Endodermal cell (in vitro differentiated cells): ENCODE data around the gene ERGIC2. TPM values are rescaled to one million over a fixed set of nuclear protein-coding genes. Genes with fewer than 3 reads are reported as not detected.
"Not testable (repeated sequence)": the region's sequence is repeated elsewhere in the genome, so short reads cannot be mapped to it uniquely, and the experiment has no call there.

ENCODE experiments used
- DNase-seq: peaks from one replicate; pipeline ENCODE4 v3.0.0-alpha.2; 2017
- H3K27ac ChIP-seq: 2 replicates; pipeline ENCODE4 v1.5.1; 2013; ENCODE audit warnings: mild to moderate bottlenecking, low read depth, low read length, moderate library complexity
- H3K27me3 ChIP-seq: 2 replicates; pipeline ENCODE4 v1.6.1; 2013; ENCODE audit warnings: mild to moderate bottlenecking, low read length, moderate library complexity; ENCODE audit not compliant: insufficient read depth, control insufficient read depth, poor library complexity, severe bottlenecking
- H3K36me3 ChIP-seq: 2 replicates; pipeline ENCODE4 v1.7.0; 2013; ENCODE audit warnings: mild to moderate bottlenecking, low read length, moderate library complexity; ENCODE audit not compliant: control insufficient read depth, insufficient read depth
- H3K4me1 ChIP-seq: one replicate; pipeline ENCODE4 v1.7.0; 2013; ENCODE audit warnings: low read length; ENCODE audit not compliant: control insufficient read depth, insufficient read depth
- H3K4me3 ChIP-seq: 2 replicates; pipeline ENCODE4 v1.5.1; 2013; ENCODE audit warnings: mild to moderate bottlenecking, low read length, moderate library complexity
- H3K9ac ChIP-seq: 2 replicates; pipeline ENCODE4 v1.6.1; 2013; ENCODE audit warnings: mild to moderate bottlenecking, low read length, moderate library complexity; ENCODE audit not compliant: poor library complexity, severe bottlenecking; ENCODE audit errors: extremely low read depth
- H3K9me3 ChIP-seq: 2 replicates; pipeline ENCODE4 v1.6.1; 2013; ENCODE audit warnings: mild to moderate bottlenecking, low read length, moderate library complexity; ENCODE audit not compliant: control insufficient read depth
- H3K27ac Mint-ChIP-seq: 2 replicates; pipeline ENCODE4 v1.8.0; 2020; ENCODE audit warnings: mixed read lengths
- H3K27me3 Mint-ChIP-seq: 2 replicates; pipeline ENCODE4 v1.8.0; 2021; ENCODE audit warnings: mild to moderate bottlenecking, mixed read lengths; ENCODE audit not compliant: insufficient read depth
- H3K36me3 Mint-ChIP-seq: 2 replicates; pipeline ENCODE4 v1.8.0; 2020; ENCODE audit warnings: low read depth, mixed read lengths
- H3K4me1 Mint-ChIP-seq: 2 replicates; pipeline ENCODE4 v1.8.0; 2020; ENCODE audit warnings: mixed read lengths
- H3K4me3 Mint-ChIP-seq: 2 replicates; pipeline ENCODE4 v1.8.0; 2020; ENCODE audit warnings: mild to moderate bottlenecking, moderate library complexity, mixed read lengths
- H3K9me3 Mint-ChIP-seq: 2 replicates; pipeline ENCODE4 v1.8.0; 2020; ENCODE audit warnings: mild to moderate bottlenecking, mixed read lengths
- WGBS, 2 experiments: methylation state at CpG; one replicate each; pipeline versions ENCODE4 v1.1.5 to v1.1.7; 2013; ENCODE audit warnings: missing lambda C conversion rate in 2 of 2, mixed read lengths in 1 of 2; ENCODE audit not compliant: insufficient coverage in 1 of 2, insufficient read length in 1 of 2; 5-methylcytosine and 5-hydroxymethylcytosine counted together
- total RNA-seq, 2 donors: library from RNA; stranded (reverse); fragmentation: NEBNext Ultra II Directional in 1 of 2; extraction: Animal tissue kit (Norgen Biotek cat#: 25700) in 1 of 2; gene quantifications; 2 replicates in 1 of 2; 3 replicates in 1 of 2; pipeline ENCODE4 v1.2.1, GENCODE V29; 2021
- TF ChIP-seq, protein P1 (sequence below): fragments of 200-600 bp; sonication (generic); conservative IDR thresholded peaks from 2 replicates; pipeline ENCODE4 v1.5.0; 2021; ENCODE audit warnings: antibody characterized with exemption, mild to moderate bottlenecking

Gene ERGIC2
- total RNA-seq, 2 donors from 2014 or later, result 101 to 170 TPM

DNA sequence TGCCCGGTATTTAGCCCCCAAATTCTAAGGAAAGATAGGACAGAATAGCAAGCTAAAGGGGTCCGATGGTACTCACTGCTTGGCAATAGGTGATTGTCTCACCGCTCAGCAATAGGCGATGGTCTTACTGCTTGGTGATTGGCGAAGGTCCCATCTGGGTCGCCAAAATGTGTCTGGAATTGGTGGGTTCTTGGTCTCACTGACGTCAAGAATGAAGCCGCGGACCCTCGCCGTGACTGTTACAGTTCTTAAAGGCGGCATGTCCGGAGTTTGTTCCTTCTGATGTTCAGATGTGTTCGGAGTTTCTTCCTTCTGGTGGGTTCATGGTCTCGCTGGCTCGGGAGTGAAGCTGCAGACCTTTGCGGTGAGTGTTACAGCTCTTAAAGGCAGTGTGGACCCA is 4.2 kb upstream of the ERGIC2 start:
- H3K9ac ChIP-seq, H3K27me3 ChIP-seq, H3K4me3 ChIP-seq, H3K36me3 ChIP-seq, H3K36me3 Mint-ChIP-seq, H3K27ac Mint-ChIP-seq, H3K4me3 Mint-ChIP-seq, H3K9me3 ChIP-seq, H3K4me1 ChIP-seq, H3K27ac ChIP-seq, DNase-seq, H3K27me3 Mint-ChIP-seq: not testable (repeated sequence)
- 96% methylated on average over 7 to 17 of the region's 17 CpGs for WGBS, 2 experiments
- peaks cover 11% of the 10 kb centered on the region for H3K4me1 Mint-ChIP-seq
- H3K9me3 Mint-ChIP-seq, result peaks cover 25% of the 10 kb centered on the region

DNA sequence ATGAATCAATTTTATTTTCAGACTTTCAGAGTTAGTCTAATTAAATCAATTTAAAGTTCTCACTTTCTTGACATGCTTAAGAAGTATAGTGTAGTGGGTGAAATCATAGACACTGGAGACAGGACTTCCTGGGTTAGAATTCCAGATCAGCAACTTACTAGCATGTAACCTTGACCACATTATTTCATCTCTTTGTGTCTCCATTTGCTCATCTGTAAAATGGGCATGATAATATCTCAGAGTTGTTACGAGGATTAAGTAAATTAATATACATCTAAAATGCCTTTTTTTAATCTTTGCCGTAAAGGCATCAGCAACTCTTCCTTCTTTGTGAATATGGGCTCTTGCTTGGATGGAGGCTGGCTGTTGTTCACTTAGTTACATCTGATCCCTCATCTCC is 1.3 kb upstream of the ERGIC2 start:
- Histone ChIP-seq H3K4me3 (peak overlapping the region; percentile 99), H3K9me3 (peaks cover 4% of the 10 kb centered on the region), H3K4me1 (peaks cover 2% of the 10 kb centered on the region), H3K9ac (no peak overlapping the region), H3K27me3 (no peaks in the 10 kb centered on the region), H3K36me3 (peaks cover 9% of the 10 kb centered on the region), H3K27ac (no peak overlapping the region)
- H3K4me3 Mint-ChIP-seq, result no peak overlapping the region
- DNase-seq, result no peak
- peaks cover 24% of the 10 kb centered on the region for H3K9me3 Mint-ChIP-seq
- no peak overlapping the region for H3K27ac Mint-ChIP-seq
- H3K4me1 Mint-ChIP-seq, result peaks cover 31% of the 10 kb centered on the region
- WGBS, 2 experiments, result 79 to 83% methylated on average over 1 to 2 of the region's 2 CpGs
- peaks cover 11% of the 10 kb centered on the region for H3K36me3 Mint-ChIP-seq
- TF ChIP-seq, protein P1, sequence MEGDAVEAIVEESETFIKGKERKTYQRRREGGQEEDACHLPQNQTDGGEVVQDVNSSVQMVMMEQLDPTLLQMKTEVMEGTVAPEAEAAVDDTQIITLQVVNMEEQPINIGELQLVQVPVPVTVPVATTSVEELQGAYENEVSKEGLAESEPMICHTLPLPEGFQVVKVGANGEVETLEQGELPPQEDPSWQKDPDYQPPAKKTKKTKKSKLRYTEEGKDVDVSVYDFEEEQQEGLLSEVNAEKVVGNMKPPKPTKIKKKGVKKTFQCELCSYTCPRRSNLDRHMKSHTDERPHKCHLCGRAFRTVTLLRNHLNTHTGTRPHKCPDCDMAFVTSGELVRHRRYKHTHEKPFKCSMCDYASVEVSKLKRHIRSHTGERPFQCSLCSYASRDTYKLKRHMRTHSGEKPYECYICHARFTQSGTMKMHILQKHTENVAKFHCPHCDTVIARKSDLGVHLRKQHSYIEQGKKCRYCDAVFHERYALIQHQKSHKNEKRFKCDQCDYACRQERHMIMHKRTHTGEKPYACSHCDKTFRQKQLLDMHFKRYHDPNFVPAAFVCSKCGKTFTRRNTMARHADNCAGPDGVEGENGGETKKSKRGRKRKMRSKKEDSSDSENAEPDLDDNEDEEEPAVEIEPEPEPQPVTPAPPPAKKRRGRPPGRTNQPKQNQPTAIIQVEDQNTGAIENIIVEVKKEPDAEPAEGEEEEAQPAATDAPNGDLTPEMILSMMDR, result no peak
- H3K27me3 Mint-ChIP-seq, result no peaks in the 10 kb centered on the region

DNA sequence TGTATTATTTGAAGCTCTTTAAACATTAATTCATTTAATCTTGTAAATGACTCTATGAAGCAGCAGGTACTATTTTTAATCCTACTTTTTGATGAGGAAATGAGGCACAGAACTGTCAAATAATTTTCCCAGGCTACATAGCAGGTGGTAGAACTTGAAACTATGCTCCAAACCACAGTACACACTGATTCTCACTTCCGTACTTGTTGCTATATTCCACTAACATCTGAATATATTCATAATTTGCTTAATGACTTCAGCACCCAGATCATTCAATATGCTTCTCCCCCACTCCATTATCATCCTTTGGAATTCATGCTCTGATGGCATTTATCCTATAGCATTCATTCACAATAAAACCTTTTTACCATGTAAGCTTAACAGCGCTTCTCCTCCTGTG is 4.9 kb downstream of the ERGIC2 start:
- Mint-ChIP-seq H3K9me3 (peaks cover 10% of the 10 kb centered on the region), H3K36me3 (peaks cover 31% of the 10 kb centered on the region), H3K27me3 (no peaks in the 10 kb centered on the region), H3K4me1 (peaks cover 23% of the 10 kb centered on the region), H3K27ac (no peak overlapping the region), H3K4me3 (no peak overlapping the region)
- no peak for DNase-seq
- H3K27me3 ChIP-seq, result no peaks in the 10 kb centered on the region
- H3K9me3 ChIP-seq, result peaks cover 14% of the 10 kb centered on the region
- H3K4me3 ChIP-seq, result no peak overlapping the region
- TF ChIP-seq, protein P1, result no peak
- H3K9ac ChIP-seq, result no peak overlapping the region
- H3K27ac ChIP-seq, result no peak overlapping the region
- H3K36me3 ChIP-seq, result peaks cover 21% of the 10 kb centered on the region
- H3K4me1 ChIP-seq, result peaks cover 6% of the 10 kb centered on the region
- 93 to 96% methylated on average over 2 of the region's 2 CpGs for WGBS, 2 experiments

DNA sequence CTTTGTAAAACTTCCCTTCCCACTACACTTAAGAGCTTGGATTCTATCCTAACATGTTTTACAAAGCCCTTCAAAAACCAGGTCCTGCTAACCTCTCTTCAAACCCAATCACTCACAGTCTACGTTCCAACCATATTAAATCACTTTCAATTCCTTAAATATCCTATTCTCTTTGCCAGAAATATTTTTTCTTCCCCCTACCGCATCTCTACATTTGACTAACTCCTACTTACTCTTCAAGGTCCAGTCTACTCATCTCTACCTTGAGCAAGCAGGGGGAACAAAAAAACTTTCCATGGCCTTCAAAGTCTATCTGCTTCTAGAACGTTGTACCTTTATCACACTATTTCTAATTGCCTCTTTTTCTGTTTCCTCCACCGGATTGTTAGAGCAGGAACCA is 6.1 kb downstream of the ERGIC2 start:
- no peak overlapping the region for H3K9ac ChIP-seq
- H3K27me3 ChIP-seq, result no peaks in the 10 kb centered on the region
- H3K4me1 ChIP-seq, result peaks cover 6% of the 10 kb centered on the region
- H3K36me3 ChIP-seq, result peaks cover 34% of the 10 kb centered on the region
- H3K9me3 ChIP-seq, result peaks cover 14% of the 10 kb centered on the region
- Mint-ChIP-seq H3K27me3 (no peaks in the 10 kb centered on the region), H3K4me1 (peaks cover 17% of the 10 kb centered on the region), H3K27ac (no peak overlapping the region), H3K4me3 (no peak overlapping the region), H3K9me3 (peaks cover 10% of the 10 kb centered on the region), H3K36me3 (peaks cover 36% of the 10 kb centered on the region)
- TF ChIP-seq, protein P1, result no peak
- 94 to 97% methylated on average over 4 of the region's 4 CpGs for WGBS, 2 experiments
- no peak overlapping the region for H3K4me3 ChIP-seq
- no peak overlapping the region for H3K27ac ChIP-seq
- no peak for DNase-seq
